HepG2 (cell line): ENCODE measurements around the gene KCNQ2. TPM values are rescaled to one million over a fixed set of nuclear protein-coding genes. Genes with fewer than 3 reads are reported as not detected.

Experiments used
- ATAC-seq: fragments of 200-7000 bp; cut with Tn5 transposase; 3 replicates; pipeline ENCODE4 v1.9.1; 2020; ENCODE audit warnings: mild to moderate bottlenecking, moderate library complexity
- BruUV-seq: library from RNA; stranded (reverse); fragments of 400-500 nt; replicated peaks from 2 replicates; lab custom pipeline; 2021; lab: Mats Ljungman, UMichigan
- CTCF ChIA-PET: fragments of 300-600 bp; formaldehyde crosslinking; extraction: SDS; loops from one replicate; lab custom pipeline; 2021; ENCODE audit warnings: low total read pairs, inconsistent platforms, low intra/inter-chr PET ratio; lab: Yijun Ruan, JAX
- POLR2A ChIA-PET: fragments of 350-600 bp; sonication (Branson Sonifier 250); formaldehyde crosslinking; loops from one replicate; lab custom pipeline; 2020; ENCODE audit warnings: antibody characterized with exemption, inconsistent platforms; lab: Yijun Ruan, JAX
- DNase-seq: peaks from one replicate; pipeline ENCODE4 v3.0.0-alpha.2; 2015; ENCODE audit warnings: low spot score
- FAIRE-seq: peaks from 3 replicates; lab custom pipeline; 2011; peaks lifted over from hg19 to GRCh38; lab: Jason Lieb, UNC
- H2AFZ ChIP-seq: one replicate; pipeline ENCODE4 v1.6.1; 2011; ENCODE audit warnings: low read length, inconsistent platforms
- H3K27ac ChIP-seq: fragments of 300-600 bp; 3 replicates; pipeline ENCODE4 v1.8.0; 2011; ENCODE audit warnings: mixed run types, mild to moderate bottlenecking, mixed read lengths, low read length, inconsistent platforms; ENCODE audit not compliant: insufficient read depth; ENCODE audit errors: extremely low read length
- H3K27me3 ChIP-seq, 2 experiments: fragments of 200-600 bp in 1 of 2; 2 replicates in 1 of 2; 3 replicates in 1 of 2; pipeline versions ENCODE4 v1.6.0 to v1.8.0; 2011; ENCODE audit warnings: low read length in 2 of 2, mild to moderate bottlenecking in 2 of 2, moderate library complexity in 2 of 2, inconsistent platforms in 1 of 2; ENCODE audit not compliant: insufficient read depth in 2 of 2, control insufficient read depth in 1 of 2
- H3K36me3 ChIP-seq, 2 experiments: fragments of 200-600 bp in 1 of 2; replicated peaks in 1 of 2; 2 replicates in 1 of 2; 3 replicates in 1 of 2; pipeline versions ENCODE4 v1.5.1 to v1.8.0; 2011; ENCODE audit warnings: low read length in 2 of 2, inconsistent platforms in 1 of 2; ENCODE audit not compliant: insufficient read depth in 2 of 2, control insufficient read depth in 1 of 2
- H3K4me1 ChIP-seq: 2 replicates; pipeline ENCODE4 v1.5.1; 2012; ENCODE audit warnings: low read length, inconsistent platforms; ENCODE audit not compliant: insufficient read depth
- H3K4me2 ChIP-seq: 2 replicates; pipeline ENCODE4 v1.6.0; 2011; ENCODE audit warnings: low read depth, low read length, inconsistent platforms
- H3K4me3 ChIP-seq, 3 experiments: fragments of 200-600 bp in 1 of 3; sonication (generic), shearing (Covaris generic) in 1 of 3; replicated peaks in 1 of 3; 2 replicates each; pipeline ENCODE4 v1.5.1; 2011 to 2016; ENCODE audit warnings: low read length in 3 of 3, inconsistent platforms in 2 of 3, low read depth in 2 of 3, mild to moderate bottlenecking in 2 of 3, control low read depth in 1 of 3, mixed read lengths in 1 of 3; ENCODE audit not compliant: insufficient read depth in 1 of 3
- H3K79me2 ChIP-seq: one replicate; pipeline ENCODE4 v1.6.1; 2011; ENCODE audit warnings: low read length, inconsistent platforms; ENCODE audit not compliant: insufficient read depth
- H3K9ac ChIP-seq: 2 replicates; pipeline ENCODE4 v1.6.0; 2011; ENCODE audit warnings: mild to moderate bottlenecking, low read depth, low read length, inconsistent platforms; ENCODE audit not compliant: insufficient read depth
- H3K9me3 ChIP-seq: 2 replicates; pipeline ENCODE4 v1.5.1; 2012; ENCODE audit warnings: mild to moderate bottlenecking, low read length
- H4K20me1 ChIP-seq: 2 replicates; pipeline ENCODE4 v1.6.0; 2011; ENCODE audit warnings: inconsistent platforms, mild to moderate bottlenecking, low read length, moderate library complexity; ENCODE audit not compliant: insufficient read depth
- AGO1 ChIP-seq: fragments of 200-400 bp; formaldehyde crosslinking; IDR thresholded peaks from 2 replicates; pipeline ENCODE4 v1.6.1; 2017; ENCODE audit warnings: mild to moderate bottlenecking, low read depth, low read length, moderate library complexity; ENCODE audit not compliant: poor library complexity, severe bottlenecking
- FOSL1 ChIP-seq: sonication (generic); formaldehyde crosslinking; IDR thresholded peaks from 2 replicates; pipeline ENCODE4 v1.9.0; 2021; ENCODE audit warnings: missing genetic modification reagents, borderline replicate concordance
- GATA4 ChIP-seq: sonication (generic); IDR thresholded peaks from 2 replicates; pipeline ENCODE4 v1.6.1; 2016; ENCODE audit warnings: antibody characterized with exemption, low read depth, borderline replicate concordance
- HNRNPL ChIP-seq: fragments of 200-400 bp; formaldehyde crosslinking; IDR thresholded peaks from 2 replicates; pipeline ENCODE4 v1.6.1; 2017; ENCODE audit warnings: mild to moderate bottlenecking, low read depth, low read length
- RBAK ChIP-seq: sonication (generic); formaldehyde crosslinking; IDR thresholded peaks from 2 replicates; pipeline ENCODE4 v1.5.1; 2020; ENCODE audit warnings: mild to moderate bottlenecking, missing genetic modification reagents
- RXRA ChIP-seq: sonication (generic); formaldehyde crosslinking; IDR thresholded peaks from 2 replicates; pipeline ENCODE4 v1.5.1; 2020; ENCODE audit warnings: missing genetic modification reagents
- ZNF788 ChIP-seq: sonication (generic); formaldehyde crosslinking; IDR thresholded peaks from 2 replicates; pipeline ENCODE4 v1.5.0; 2020; ENCODE audit warnings: mild to moderate bottlenecking, missing genetic modification reagents, borderline replicate concordance
- whole genome bisulfite sequencing: methylation state at CpG from one replicate; pipeline ENCODE4 v1.1.6; 2017; ENCODE audit warnings: low lambda C conversion rate; 5-methylcytosine and 5-hydroxymethylcytosine counted together
- in situ Hi-C: cut with HindIII; loops from 2 replicates; pipeline ENCODE4 v1.10.0; 2017; ENCODE audit warnings: low pct_unique_long_range_greater_than_20kb; ENCODE audit not compliant: extremely low pct_ligation_motif_present
- intact Hi-C: fragments of 100-400 bp; cut with micrococcal nuclease; formaldehyde crosslinking; loops from one replicate; pipeline ENCODE4 v1.10.0; 2022; ENCODE audit not compliant: unreplicated experiment
- polyA plus RNA-seq, 8 experiments: library from polyadenylated mRNA; depleted of rRNA in 3 of 8; stranded (reverse) in 7 of 8; unstranded in 1 of 8; fragments of >200 nt; fragmentation: Illumina TruSeq in 4 of 8; extraction: Trizol in 4 of 8; gene quantifications; 2 replicates each; pipeline versions ENCODE4 v1.2.1 to v1.2.3, GENCODE V29; 2011 to 2016; ENCODE audit warnings: low read depth in 4 of 8, missing spikeins in 1 of 8, mixed read lengths in 1 of 8; ENCODE audit not compliant: insufficient read depth in 1 of 8
- total RNA-seq, 5 experiments: library from RNA; depleted of rRNA; stranded (reverse); fragments of >200 nt; fragmentation: Illumina TruSeq; extraction: Trizol; gene quantifications; 2 replicates each; pipeline ENCODE4 v1.2.3, GENCODE V29; 2016; ENCODE audit warnings: low read depth in 1 of 5

Gene KCNQ2
- total and polyA plus RNA-seq, 2 of the 13 experiments (the other 11 are each of a cell fraction or from before 2014, with no cell fraction given): not detected

DNA sequence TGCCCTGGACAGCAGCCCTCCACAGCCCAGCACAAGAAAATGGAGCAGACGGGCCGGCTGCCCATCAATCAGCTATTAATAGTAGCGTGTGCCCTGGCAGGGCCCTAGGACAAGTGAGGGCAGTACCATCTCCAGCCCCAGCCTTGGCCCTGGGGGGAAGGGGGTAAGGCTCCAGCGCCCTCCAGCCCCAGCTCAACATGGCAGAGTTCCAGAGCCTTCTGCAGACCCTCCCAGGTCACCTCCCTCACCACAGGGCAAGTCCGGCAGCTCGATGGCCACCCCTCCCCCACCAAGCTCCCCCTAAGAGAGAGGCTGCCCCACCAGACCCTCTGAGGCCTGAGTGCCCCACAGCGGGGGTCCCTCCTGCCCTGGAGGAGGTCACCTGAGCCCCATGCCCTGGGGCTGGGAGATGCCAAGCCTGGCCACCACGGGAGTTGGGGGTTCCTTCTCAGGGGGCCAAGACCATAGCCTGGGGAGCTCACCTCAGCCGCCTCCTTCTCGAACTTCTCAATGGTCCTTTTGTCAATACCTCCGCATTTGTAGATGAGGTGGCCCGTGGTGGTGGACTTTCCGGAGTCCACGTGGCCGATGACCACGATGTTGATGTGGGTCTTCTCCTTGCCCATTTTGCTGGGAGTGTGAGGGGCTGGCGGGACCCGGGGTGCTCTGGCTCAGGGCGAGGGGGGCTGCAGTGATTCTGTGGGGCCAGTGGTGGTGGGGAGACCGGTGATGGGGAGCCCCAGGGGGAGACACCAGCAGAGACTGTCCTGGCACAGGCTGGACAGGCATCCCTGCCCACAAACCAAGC, 24.9 kb upstream of the KCNQ2 start:
- no peak for ATAC-seq
- H3K9me3 ChIP-seq: no peaks in the 10 kb centered on the region
- FAIRE-seq: no peak
- TF ChIP-seq RBAK (CRISPR knock-in tag): no peak
- TF ChIP-seq HNRNPL: 0 out of 2 replicates have a peak, but pooled peaks have one; percentile 4
- TF ChIP-seq GATA4: no peak
- TF ChIP-seq FOSL1 (CRISPR knock-in tag): no peak
- 0 out of 2 replicates have a peak, but pooled peaks have one; percentile 16 for TF ChIP-seq ZNF788
- peak; percentile 1 for TF ChIP-seq AGO1
- no peak for TF ChIP-seq RXRA
- in situ Hi-C loops (no loop called here), intact Hi-C loops (no loop called here)
- no peak overlapping the region for H3K9ac ChIP-seq
- H3K79me2 ChIP-seq: no peaks in the 10 kb centered on the region
- no peak overlapping the region for H3K4me2 ChIP-seq
- WGBS: 26% methylated on average over 20 of the region's 20 CpGs
- BruUV-seq: no TSS peak
- no peak overlapping the region; a peak in 1 of 6 replicates for H3K4me3 ChIP-seq
- ChIA-PET CTCF (no interaction called here), POLR2A (no interaction called here)
- no peak for DNase-seq
- H3K4me1 ChIP-seq: 0 out of 2 replicates have a peak, but pooled peaks cover 5% of the 10 kb centered on the region
- H3K27me3 ChIP-seq: peaks cover 37 to 74% of the 10 kb centered on the region in 2 experiments
- H3K36me3 ChIP-seq: no peaks in the 10 kb centered on the region
- no peak overlapping the region for H2AFZ ChIP-seq
- H4K20me1 ChIP-seq: peaks cover 6% of the 10 kb centered on the region; the same call in 1 of the 2 replicates
- no peak overlapping the region for H3K27ac ChIP-seq
